Stimulated activated CD4-positive, alpha-beta T cell treated with anti-CD3 and anti-CD28 coated beads, Interleukin-1b, Interleukin-23, amount 100 ng/mL, for 4 hours (primary cell): ENCODE measurements around the gene SOD1.
"Not testable (repeated sequence)": the region's sequence is repeated elsewhere in the genome, so short reads cannot be mapped to it uniquely, and the experiment has no call there.

Experiments
- DNase-seq, 2 donors: peaks; one replicate each; pipeline ENCODE4 v3.0.0-alpha.2; 2020; ENCODE audit warnings: low read depth in 2 of 2

The SOD1 gene

DNA sequence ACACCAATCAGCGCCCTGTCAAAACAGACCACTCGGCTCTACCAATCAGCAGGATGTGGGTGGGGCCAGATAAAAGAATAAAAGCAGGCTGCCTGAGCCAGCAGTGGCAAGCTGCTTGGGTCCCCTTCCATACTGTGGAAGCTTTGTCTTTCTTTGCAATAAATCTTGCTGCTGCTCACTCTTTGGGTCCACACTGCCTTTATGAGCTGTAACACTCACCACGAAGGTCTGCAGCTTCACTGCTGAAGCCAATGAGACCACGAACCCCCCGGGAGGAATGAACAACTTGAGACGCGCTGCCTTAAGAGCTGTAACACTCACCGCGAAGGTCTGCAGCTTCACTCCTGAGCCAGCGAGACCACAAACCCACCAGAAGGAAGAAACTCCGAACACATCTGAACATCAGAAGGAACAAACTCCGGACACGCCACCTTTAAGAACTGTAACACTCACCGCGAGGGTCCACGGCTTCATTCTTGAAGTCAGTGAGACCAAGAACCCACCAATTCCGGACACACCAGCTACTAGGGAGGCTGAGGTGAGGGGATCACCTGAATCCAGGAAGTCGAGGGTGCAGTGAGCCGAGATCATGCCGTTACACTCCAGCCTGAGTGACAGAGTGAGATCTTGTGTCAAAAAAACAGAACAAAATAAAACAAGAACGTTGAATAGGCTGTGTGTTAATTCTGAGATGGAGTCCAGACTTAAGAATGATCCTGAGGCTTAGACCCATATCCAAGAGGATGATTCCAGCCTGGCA is 4.5 kb upstream of the SOD1 start:
- DNase-seq, result not testable (repeated sequence)

DNA sequence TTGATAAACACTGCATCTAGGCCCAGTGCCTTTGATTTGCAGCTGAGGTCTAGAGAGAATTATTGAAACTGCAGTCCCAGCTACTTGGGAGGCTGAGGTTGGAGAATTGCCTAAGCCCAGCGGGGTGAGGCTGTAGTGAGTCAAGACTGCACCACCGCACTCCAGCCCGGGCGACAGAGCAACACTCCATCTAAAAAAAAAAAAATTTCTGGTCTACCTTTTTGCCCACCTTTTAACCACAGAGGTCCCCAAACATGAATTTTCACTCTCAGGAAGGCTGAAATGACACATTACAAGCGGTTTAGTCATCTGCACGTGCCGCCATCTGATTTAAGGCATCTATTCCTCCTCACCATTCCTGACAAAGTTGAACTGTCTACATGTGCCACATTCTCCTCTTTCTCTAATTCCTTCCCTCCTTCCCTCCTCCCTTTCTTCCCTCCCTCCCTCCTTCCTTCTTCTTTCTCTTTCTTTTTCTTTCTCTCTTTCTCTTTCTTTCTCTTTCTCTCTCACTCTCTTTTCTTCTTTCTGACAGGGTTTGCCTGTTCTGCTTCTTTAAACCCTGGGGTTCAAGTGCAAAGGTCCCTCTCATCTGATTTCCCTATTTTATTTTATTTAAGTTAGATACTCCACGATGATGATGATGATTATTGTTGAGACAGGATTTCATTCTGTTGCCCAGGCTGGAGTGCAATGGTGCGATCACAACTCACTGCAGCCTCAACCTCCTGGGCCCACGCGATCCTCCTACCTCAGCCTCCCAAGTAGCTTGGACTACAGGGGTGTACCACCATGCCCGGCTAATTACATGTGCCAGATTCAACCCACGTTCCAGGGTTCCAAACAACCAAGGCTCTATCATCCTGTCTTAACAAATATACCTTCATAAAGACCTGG is 3.0 kb upstream of the SOD1 start:
- peak in 1 of 2 donors; percentile 29 for DNase-seq

DNA sequence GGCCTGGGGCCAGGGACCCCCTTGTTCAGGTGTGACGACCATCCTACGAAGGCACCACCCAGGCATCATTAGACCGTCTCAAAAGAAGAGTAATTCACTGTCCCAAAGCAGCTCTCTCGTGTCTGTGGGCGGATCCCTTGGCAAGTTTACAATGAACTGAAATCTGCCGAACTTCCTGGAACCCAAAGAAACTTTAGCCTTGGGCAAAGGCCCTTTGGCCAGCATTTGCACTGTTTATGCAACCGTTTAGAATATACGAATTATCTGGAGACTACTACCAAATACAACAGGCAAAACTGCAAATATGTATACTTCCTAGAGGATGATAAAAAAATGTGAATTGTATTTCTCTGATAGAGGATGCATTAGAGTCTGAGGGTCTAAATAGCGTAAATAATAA is 1.4 kb upstream of the SOD1 start:
- no peak for DNase-seq

DNA sequence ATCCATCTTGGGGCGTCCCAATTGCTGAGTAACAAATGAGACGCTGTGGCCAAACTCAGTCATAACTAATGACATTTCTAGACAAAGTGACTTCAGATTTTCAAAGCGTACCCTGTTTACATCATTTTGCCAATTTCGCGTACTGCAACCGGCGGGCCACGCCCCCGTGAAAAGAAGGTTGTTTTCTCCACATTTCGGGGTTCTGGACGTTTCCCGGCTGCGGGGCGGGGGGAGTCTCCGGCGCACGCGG is 282 bp upstream of the SOD1 start:
- no peak for DNase-seq

DNA sequence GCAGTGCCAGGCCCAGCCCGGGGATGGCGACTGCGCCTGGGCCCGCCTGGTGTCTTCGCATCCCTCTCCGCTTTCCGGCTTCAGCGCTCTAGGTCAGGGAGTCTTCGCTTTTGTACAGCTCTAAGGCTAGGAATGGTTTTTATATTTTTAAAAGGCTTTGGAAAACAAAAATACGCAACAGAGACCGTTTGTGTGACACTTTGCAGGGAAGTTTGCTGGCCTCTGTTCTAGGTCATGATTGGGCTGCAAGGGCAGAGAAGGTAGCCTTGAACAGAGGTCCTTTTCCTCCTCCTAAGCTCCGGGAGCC is 719 bp downstream of the SOD1 start:
- DNase-seq, result no peak

DNA sequence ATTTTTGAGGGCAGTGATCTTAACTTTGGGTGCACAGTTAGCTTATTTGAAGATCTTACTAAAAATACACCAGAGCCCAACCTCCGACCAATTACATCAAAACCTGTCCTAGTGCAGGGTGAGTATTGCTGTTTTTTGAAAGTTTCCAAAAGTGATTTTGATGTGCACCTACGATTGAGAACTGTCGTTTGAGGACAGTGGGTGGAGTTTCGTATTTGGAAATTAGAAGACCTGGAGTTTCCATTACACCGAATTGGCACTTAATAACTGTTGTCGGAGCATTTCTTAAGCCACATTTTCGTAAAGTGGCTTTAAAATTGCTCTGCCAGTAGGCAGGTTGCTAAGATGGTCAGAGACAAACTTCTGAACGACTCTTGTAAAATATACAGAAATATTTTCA is 1.1 kb downstream of the SOD1 start:
- DNase-seq, result no peak

DNA sequence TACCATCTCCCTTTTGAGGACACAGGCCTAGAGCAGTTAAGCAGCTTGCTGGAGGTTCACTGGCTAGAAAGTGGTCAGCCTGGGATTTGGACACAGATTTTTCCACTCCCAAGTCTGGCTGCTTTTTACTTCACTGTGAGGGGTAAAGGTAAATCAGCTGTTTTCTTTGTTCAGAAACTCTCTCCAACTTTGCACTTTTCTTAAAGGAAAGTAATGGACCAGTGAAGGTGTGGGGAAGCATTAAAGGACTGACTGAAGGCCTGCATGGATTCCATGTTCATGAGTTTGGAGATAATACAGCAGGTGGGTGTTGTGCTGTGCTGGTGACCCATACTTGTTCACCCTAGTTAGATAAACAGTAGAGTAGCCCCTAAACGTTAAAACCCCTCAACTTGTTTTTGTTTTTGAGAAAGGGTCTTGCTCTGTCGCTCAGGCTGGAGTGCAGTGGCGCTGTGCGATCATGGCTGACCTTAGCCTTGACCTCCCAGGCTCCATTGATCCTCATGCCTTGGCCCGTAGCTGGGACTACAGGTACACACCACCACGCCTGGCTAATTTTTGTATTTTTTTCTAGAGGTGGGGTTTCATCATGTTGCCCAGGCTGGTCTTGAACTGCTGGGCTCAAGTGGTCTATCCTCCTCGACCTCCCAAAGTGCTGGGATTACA is 4.2 kb downstream of the SOD1 start:
- DNase-seq, result no peak

DNA sequence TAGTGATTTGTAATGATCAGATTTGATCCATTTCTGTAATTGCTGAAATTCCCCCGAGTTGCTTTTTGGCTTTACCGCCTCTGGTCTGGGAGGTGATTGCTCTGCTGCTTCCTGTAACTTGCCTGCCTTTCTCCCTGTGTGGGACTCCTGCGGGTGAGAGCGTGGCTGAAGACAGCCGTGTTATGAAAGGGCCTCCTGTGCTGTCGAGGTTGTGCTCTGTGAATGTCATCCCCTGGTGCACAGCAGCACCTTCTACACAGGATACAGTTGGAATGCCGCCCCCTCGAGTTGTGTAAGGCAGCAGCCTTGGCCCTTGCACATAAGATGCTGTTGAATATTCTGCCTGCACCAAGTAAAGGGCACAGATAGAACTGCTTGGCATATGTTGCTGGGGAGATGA is 5.9 kb downstream of the SOD1 start:
- no peak for DNase-seq

DNA sequence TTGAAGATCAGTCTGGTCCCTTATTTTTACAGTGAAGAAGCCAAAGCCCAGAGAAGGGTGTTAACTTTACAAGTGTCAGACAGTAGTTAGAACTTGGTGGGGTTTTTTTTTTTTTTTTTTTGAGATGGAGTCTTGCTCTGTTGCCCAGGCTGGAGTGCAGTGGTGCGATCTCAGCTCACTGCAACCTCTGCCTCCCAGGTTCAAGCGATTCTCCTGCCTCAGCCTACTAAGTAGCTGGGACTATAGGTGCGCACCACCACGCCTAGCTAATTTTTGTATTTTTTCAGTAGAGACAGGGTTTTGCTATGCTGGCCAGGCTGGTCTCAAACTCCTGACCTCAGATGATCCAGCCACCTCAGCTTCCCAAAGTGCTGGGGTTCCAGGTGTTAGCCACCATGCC is 6.4 kb downstream of the SOD1 start:
- DNase-seq, result not testable (repeated sequence)

DNA sequence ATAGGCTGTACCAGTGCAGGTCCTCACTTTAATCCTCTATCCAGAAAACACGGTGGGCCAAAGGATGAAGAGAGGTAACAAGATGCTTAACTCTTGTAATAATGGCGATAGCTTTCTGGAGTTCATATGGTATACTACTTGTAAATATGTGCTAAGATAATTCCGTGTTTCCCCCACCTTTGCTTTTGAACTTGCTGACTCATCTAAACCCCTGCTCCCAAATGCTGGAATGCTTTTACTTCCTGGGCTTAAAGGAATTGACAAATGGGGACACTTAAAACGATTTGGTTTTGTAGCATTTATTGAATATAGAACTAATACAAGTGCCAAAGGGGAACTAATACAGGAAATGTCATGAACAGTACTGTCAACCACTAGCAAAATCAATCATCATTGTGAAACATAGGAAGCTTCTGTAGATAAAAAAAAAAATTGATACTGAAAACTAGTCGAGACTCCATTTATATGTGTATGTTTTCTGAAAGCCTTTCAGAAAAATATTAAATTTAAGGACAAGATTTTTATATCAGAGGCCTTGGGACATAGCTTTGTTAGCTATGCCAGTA is 7.0 kb downstream of the SOD1 start:
- DNase-seq, result no peak

DNA sequence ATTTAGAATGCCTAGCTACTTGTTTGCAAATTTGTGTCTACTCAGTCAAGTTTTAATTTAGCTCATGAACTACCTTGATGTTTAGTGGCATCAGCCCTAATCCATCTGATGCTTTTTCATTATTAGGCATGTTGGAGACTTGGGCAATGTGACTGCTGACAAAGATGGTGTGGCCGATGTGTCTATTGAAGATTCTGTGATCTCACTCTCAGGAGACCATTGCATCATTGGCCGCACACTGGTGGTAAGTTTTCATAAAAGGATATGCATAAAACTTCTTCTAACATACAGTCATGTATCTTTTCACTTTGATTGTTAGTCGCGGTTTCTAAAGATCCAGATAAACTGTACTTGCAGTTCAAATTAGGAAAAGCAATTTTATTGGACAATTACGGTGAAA is 7.6 kb downstream of the SOD1 start:
- no peak for DNase-seq

DNA sequence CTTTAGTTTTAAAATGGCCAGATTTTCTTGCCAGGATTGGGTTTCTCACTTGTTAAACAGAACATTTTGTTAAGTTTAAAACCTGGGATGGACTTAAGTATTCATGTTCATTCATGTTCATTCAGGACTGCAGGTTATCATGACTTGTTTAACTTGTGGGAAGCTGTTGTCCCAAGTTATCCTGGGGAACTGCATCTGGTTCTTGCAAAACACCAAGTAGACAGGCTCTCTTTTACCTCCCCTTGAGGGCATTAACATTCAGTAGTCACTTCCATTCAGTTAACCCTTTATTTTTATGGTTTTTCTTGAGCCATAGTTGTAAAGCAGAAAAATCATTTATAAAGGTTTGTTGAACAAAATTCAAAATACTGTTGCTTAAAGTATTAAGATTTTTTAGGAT is 8.1 kb downstream of the SOD1 start:
- DNase-seq, result no peak

DNA sequence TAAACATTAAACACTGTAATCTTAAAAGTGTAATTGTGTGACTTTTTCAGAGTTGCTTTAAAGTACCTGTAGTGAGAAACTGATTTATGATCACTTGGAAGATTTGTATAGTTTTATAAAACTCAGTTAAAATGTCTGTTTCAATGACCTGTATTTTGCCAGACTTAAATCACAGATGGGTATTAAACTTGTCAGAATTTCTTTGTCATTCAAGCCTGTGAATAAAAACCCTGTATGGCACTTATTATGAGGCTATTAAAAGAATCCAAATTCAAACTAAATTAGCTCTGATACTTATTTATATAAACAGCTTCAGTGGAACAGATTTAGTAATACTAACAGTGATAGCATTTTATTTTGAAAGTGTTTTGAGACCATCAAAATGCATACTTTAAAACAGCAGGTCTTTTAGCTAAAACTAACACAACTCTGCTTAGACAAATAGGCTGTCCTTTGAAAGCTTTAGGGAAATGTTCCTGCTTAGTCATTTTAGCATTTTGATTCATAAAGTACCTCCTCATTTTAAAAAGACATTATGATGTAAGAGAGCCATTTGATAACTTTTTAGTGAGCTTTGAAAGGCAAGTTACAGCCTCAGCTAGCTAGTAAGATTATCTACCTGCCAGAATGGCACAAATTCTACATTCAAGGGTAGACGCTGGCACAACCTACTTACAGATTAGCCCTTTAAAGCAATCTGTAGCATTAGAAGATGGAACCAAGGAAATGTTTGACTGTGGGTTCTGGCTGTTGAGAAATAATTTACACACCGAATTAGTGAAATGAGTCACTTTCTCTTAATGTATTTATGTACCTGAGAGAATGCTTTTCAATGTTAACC is 9.4 kb downstream of the SOD1 start:
- no peak for DNase-seq

DNA sequence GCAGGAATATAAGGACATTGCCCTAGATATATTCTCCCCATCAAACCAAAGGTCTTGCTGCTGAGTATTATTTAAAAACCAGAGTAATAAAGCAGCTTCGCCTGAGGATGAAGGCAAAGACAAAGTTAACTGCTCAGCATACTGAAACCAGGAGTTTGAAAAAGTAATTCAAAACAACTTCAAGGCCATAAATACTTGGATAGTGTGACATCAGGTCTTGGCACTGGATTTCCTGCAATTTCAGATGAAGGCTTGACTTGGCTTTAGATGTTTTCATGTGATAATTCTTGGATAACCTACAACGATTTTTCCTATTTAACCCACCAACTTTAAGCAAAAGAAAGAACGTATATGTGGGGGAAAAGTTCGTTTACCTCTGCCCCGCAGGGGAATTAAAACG is 10.6 kb downstream of the SOD1 start:
- no peak for DNase-seq

DNA sequence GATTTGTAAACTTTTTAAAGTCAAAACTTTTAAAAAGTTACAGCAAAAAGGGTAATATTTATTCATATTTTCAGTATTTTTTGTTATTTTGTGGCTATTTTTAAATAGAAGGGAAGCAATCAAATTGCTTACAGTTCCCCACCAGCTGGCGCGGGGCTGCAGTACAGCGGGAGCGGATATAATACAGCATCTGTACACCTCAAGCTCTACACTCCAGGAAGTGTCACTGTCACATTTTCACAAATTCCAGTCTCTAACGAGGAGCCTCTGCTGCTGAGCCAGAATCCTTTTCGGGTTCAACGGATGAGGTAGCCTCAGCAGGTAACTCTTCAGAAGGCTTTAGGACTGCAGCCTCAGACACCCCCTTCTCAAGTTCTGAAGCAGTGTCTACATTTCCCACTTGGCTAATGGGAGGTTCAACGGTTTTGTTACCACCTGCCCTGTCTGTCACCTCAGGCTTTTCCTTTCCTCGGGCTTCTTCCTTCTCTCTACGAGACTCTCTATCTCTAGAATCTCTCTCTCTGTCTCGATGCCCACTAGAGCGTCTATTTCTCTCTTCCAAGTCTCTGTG is 11.7 kb downstream of the SOD1 start:
- DNase-seq, result no peak

DNA sequence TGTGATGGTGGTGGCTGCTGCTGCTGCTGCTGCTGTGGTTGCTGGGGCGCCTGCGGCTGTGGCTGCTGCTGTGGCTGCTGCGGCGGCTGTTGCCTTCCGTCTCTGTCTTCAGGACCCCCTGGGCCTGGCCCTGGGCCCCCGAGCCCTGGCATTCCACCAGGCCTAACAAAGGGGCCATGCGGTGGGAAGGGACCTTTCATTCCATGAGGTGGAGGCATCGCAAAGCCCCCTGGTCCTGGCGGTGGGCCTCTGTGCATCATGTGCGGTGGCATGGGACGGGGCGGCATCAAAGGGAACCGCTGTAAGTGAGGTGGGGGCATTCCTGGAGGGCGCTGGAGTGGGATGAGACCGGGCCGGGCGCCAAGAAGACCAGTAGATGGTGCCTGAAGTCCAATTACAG is 12.4 kb downstream of the SOD1 start:
- DNase-seq, result no peak

DNA sequence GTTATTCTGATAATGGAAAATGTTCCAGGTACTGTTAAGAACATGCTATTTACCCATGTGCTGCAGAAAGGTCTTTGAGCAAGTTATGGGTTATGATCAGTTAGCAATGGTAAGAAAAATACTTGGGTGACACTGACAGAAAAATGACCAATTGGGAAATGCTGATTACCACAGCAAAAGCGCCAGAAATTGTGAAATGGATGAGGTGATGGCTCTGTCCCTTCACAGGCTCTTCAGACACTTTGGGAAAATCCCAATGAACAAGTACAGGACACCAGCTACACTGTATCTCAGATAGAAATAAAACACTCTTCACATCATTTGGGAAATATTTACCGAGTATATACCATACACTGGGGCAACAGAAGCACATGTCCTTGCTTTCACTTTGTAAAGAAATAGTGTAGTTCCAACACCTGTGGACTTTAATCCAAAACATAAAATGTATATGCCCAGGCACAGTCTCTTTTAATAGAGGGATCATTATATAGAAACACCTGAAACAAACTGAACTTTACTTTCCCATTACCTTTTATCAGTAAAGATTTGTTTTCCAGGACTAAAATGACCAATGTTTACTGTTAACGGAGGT is 13.9 kb downstream of the SOD1 start:
- no peak for DNase-seq

DNA sequence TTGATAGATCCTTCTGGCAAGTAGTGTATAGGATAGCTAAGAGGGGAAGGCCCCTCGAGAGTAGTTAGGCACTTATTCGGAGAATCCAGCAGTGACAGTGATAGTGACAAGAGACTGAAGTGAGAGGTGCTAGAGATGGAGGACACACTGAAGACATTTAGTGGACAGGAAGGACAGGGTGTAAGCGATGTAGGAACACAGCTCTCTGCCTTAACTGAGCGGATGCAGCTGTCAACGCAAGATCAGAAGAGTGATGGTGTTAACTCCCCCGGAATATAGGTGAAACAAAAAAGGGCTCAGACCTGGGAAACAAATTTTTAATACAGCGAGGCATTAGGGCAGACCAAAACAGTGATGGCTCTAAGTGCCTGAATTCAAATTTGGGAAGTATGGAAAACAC is 15.8 kb downstream of the SOD1 start:
- no peak for DNase-seq

DNA sequence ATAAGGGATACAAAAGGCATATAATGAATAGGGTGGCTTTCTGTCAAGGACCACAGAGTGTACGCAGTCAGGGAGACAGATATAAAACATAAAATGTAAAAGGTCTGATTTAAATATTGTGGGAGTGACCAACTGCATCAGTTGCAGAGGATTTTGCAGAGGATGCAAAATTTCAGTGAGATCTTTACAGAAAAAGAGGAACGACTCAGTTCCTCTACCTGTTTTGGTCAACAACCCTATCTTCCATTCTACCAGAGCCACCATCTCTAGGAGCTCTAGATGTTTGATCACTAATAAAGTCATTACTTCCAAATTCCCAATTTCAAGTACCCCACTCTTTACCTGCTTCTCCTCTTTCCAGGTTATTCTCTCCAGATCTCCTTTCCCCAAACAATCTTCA is 16.5 kb downstream of the SOD1 start:
- no peak for DNase-seq

DNA sequence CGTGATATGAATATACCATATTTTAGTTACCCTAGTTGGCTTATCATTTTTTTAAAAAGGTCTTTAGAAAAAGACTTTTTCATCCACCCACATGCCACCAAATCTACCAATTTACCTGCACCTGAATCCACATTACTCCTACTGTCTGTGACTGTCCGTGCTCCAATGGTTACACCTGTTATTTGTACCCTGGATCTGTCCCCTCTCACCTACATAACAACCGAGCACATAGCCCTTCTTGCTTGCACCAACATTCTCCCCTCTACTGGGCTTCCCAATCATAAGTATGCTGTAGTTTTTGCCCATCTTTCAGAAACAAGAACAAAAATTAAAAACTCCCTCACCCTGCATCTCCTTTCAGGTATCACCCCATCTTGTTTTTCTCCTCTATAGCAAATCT is 17.6 kb downstream of the SOD1 start:
- no peak for DNase-seq

DNA sequence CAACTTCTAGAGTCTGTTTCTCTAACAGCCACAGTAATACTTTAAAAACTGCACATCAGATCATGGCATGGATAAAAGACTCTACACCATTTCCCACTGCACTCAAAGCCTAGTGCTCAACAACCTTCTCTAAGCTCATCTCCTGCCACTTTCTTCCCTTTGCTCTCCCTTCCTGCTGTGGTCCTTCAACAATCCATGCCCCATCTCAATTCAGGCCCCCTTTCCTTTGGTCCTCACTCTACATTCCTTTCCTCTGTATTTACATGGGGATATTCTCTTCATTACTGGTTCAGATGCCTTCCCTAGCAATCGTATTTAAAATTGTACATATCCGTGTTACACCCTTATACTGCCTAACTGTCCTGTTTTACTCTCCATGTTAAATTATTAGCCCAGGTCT is 19.0 kb downstream of the SOD1 start:
- no peak for DNase-seq
